DMS114 treated with DMSO at 0.1 percent for 48 hours (cell line): ENCODE data around the gene ABI3.

Source experiments
- DNase-seq: peaks from one replicate; lab custom pipeline; 2025; ENCODE audit not compliant: unreplicated experiment; lab: John Stamatoyannopoulos, UW

The ABI3 gene

DNA sequence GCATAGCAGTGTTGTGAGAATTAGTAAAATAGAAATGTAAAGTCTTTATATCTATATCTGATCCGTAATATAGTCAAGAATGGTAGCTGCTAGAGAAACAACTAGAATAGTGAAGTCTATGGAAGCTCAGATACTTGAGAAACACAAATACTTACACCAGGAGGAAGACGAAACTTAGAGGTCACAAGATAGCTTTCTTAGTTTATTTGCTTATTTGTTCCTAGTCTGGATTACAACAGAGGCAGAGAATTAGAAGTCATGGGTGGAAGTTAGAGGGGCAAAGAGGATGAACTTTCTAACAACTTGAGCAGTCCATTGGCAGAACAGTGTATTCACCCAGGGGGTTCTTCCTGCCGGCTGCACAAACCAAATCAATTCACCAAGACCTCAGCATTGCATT lies 14.0 kb upstream of the ABI3 start:
- no peak for DNase-seq

DNA sequence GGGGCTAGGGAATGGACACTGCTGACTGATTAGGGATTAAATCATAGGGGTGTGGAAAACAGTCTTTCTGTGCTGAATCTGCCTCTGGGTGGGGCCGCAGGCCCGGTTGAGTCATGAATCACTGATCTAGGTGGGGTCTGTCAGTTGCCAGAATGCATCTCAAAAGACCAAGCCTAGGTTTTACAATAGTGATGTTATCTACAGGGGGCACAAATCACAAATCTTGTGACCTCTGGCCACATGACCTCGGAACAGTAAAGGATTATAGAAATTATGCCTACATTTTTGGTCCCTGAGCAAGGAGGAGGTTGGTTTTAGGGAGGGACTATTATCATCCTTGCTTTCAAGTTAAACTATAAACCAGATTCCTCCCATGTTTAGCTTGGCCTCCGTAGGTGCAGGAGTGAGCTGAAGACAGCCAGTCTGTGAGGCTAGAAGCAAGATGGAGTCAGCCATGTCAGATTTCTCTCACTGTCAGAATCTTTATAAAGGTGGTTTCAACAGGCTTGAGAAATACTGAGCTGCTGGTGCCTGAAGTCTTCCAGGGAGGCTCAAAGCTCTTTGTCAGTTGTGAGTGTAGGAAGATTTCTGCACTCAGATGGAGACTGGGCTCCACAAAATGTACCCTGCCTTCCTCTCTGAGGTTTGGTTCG lies 13.0 kb upstream of the ABI3 start:
- no peak for DNase-seq

DNA sequence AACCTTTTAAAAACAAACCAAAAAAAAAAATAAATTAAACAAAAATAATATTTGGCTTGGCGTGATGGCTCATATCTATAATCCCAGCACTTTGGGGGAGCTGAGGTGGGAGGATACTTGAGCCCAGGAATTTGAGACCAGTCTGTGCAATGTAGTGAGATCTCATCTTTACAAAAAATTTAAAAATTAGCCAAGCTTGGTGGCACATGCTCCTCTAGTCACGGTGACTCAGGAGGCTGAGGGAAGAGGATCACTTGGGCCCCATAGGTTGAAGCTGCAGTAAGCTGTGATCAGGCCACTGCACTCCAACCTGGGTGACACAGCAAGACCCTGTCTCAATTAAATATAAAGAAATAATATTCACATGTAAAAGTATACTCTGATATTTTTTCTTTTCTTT lies 12.3 kb upstream of the ABI3 start:
- no peak for DNase-seq

DNA sequence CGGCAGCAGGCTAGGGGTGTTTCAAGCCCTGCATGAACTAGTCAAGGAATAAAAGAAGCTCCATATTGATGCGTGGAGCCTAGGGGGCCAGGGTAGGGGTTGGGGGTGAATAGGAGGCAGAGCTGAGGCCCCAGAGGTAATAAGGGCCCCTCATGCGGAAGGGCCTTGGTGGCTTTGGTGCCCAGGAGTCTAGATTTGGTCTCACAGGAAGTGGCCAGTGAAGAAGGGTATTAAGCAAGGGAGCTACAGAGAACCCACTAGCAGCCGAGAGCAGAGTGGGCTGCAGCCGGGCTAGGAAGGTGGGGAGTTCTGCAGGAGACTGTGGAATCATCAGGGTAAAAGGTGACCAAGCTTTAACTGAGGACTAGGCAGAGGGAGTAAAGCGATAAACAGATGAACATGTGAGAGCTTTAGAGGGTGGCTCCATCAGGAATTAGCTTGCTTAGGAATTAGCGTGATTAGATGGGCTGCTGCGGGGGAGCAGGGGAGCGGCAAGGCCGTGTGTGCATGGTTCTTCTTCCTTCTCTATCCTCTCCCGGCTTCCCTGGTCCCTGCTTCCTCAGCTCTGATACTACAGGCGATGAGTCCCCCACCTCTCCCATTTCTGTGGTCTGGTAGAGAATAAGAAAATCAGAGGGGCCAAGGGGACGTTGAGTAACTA lies 10.0 kb upstream of the ABI3 start:
- DNase-seq: no peak

DNA sequence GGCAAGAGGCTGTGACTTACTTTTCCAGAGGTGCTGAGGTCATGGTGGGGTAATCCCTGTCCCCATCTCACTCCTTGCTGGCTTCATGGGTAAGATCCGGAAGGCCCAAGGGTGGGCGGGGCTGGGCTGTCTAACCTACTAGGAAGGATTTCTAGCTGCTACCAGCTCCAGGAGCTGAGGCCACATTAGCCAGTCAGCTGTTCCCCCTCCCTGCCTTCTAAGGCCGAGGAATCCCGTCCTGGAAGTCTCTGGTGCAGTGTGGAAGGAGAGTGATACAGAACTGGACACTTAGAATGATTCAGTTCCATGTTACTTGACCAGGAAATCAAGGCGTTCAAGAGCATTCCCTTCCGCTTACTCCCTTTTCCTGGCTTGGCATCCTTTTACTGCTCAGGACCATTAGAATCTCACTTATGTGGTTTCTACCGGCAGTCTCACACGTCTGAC lies 9.0 kb upstream of the ABI3 start:
- DNase-seq: no peak

DNA sequence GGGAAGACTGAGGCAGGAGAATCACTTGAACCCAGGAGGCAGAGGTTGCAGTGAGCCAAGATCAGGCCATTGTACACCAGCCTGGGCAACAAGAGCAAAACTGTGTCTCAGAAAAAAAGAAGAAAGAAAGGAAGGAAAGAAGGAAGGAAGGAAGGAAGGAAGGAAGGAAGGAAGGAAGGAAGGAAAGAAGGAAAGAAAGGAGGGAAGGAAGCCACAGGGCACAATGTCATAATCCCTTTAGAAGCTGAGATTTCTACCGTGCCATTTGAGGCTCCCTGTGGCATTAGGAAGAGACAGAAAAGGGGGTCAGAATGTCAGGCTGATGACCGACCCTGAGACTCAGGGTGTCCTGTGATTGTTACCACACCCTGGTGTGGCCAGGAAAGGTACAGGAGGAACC lies 6.7 kb upstream of the ABI3 start:
- DNase-seq: no peak

DNA sequence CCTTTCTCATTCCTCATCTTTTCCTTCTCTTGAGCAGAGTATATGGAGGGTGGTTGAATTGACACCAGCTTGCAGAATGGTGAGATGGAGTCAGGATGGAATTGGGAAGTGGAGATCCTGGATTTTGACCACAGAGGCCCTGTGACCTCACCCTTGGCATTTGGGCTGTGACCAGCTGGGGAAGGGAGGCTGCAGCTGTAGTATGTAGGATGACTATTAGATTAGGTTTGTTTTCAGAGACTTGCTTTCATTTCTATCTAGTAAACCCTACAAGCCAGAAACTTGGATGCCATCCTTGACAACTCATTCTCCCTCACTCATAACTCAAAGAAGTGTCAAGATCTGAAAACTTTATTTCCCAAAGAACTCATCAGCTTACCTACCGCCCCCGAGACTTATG lies 6.0 kb upstream of the ABI3 start:
- DNase-seq: no peak

DNA sequence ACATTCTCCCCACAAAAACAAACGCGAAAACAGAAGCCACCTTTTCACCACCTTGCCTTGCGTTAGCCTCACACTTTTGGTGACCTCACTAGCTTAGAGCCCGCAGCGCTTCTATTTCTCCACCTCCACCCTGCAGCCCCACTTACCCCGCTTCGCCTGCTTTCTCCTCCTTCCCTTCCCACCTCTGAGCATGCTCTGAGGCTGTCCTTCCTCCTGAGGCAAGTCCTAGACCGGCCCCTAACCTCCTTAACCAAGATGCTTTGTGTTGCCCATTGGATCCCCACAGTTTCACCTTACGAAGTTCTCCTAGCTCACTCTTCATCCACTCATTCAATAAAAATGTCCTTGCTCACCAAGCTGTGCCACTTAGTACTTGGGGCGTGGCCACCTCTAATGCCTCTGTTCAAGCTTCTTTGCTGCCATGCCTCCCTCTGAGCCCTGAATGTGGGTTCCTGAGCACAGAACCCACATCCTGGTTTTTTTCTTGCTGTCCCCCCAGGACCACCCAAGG lies 1.4 kb upstream of the ABI3 start:
- DNase-seq: no peak

DNA sequence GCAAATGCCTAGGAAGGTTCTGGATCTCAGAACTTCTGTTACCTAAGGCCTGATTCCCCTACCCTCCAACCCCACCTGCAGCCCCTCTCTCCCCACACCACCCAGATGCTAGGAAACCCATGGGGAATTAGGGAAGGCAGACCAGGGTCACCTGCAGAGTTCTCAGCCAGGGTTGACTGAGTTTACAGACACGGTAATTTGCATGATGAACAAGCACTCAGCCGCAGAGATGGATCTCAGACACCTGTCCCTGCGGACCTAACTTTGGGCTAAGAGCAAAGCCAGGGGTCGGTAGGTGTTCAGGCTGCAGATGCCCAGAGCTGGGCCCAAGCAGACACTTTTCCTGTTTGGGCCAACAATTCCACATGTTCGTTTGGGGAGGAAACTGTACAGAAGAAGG lies 2.9 kb downstream of the ABI3 start:
- DNase-seq: no peak

DNA sequence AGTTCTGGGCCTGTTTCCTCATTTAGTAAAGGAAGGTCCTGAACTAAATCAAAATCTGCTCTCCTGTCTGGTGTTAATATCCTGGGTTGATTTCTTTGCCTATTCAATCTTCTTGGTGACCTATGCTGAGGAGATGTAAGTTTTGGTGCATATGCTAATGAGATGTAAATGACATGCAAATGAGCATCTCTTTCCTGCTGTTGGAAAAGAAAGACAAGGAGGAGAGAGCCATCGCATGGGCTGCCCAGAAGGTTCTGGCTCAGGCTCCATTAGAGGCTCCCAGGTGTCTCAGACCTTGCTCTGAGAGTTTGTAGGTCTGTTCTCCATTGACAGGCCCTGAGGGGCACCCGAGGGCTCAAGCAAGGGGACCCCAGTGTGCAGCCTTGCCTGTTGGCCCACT lies 3.3 kb downstream of the ABI3 start:
- DNase-seq: no peak

DNA sequence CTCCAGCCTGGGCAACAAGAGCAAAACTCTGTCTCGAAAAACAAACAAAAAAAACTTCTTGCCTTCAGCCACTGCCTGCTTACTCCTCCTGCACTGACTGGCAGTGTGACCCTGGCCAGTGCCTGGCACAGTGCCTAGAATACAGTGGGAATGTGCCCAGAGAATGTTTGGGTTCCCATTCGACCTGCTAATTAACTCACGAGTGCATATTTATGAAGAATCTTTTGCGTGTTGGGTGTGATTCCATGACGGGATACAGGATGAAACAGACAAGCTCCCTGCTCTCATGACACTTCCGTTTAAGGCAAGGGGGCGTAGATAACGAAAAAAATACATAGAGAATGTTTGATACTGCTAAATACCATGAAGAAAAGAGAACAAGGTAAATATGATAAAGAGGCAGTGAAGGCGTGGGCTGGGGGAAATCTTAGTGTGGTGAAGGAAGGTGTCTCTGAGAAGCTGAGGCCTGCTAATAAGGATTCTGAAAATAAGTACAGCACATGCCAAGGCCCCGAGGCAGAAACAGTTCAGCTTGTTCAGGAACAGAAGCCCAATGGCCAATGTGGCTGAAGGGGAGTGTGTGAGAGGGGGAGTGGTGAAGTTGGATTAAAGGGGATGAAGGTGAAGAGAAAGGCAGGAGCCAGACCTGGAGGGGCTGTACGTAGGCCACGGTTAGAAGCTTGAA lies 4.3 kb downstream of the ABI3 start:
- DNase-seq: no peak

DNA sequence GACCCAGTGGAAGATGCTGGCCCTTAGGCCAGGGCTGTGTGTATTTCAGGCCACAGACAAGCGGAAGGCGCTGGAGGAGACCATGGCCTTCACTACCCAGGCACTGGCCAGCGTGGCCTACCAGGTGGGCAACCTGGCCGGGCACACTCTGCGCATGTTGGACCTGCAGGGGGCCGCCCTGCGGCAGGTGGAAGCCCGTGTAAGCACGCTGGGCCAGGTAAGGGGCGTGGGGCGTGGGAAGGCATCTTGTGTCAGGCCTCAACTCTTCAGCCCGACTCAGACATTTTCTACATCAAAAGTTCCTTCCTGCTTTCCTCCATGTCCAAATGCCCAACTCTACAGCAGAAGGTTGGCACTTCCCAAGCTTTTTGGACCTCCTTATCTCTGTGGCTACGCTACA lies 6.0 kb downstream of the ABI3 start:
- DNase-seq: no peak

DNA sequence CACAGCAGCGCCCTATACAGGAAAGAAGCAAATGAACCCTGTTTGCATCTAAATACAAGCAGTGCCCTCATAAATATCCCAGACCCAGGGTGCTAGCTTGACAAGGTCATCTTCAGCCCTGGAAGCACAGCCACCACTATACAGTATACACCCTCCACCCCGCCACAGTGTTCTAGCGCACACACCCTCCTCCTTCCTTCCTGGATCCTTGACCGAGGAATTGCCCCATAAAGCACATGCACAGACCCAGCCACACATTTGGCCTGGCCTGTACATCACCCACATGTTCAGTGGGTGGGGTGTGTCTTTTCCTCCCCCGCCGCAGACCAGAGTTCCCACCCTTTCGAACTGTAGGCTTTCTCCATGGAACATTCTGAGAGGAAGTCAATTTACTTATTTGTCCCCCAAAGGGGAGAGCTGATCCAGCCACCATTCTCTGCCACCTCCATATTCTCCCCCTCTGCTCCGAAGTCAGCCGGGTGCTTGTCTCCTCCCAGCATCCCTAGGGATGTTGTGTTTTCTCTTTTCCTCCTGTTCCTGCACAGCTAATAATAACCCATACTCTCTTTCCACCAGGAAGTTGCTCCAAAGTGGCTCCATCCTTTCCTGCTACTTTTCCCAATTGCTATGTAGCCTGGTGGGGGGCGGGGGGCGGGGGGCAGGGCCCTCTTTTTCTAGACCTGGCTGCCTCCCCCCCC lies 6.6 kb downstream of the ABI3 start:
- no peak for DNase-seq

DNA sequence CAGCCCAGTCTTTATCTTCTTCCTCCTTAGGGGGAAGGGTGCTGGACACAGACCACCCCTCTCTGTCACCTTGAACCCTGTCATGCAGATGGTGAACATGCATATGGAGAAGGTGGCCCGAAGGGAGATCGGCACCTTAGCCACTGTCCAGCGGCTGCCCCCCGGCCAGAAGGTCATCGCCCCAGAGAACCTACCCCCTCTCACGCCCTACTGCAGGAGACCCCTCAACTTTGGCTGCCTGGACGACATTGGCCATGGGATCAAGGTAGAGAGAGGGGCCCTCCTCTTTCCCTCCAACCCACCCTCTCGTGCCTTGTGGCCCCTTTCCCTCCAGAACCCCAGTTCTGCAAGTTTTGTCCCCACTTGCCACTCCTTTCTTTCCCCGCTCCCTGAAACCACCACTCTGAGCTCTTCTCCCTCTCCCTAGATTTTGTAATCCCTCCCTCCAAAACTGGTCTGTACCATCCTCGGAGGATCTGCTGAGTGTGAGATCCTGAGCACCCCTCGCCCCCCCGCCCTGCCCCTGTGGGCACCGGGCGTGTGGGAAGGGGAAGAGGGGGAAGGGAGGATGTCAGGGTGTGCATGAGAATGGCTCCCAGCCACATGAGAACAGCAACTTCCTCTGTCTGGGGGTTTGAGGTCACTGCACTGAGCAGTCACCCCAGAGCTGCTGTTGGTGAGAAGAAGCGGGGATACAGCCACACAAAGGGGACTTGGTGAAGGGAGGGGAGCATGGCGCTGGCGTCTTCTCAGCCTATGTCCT lies 7.3 kb downstream of the ABI3 start:
- DNase-seq: no peak

DNA sequence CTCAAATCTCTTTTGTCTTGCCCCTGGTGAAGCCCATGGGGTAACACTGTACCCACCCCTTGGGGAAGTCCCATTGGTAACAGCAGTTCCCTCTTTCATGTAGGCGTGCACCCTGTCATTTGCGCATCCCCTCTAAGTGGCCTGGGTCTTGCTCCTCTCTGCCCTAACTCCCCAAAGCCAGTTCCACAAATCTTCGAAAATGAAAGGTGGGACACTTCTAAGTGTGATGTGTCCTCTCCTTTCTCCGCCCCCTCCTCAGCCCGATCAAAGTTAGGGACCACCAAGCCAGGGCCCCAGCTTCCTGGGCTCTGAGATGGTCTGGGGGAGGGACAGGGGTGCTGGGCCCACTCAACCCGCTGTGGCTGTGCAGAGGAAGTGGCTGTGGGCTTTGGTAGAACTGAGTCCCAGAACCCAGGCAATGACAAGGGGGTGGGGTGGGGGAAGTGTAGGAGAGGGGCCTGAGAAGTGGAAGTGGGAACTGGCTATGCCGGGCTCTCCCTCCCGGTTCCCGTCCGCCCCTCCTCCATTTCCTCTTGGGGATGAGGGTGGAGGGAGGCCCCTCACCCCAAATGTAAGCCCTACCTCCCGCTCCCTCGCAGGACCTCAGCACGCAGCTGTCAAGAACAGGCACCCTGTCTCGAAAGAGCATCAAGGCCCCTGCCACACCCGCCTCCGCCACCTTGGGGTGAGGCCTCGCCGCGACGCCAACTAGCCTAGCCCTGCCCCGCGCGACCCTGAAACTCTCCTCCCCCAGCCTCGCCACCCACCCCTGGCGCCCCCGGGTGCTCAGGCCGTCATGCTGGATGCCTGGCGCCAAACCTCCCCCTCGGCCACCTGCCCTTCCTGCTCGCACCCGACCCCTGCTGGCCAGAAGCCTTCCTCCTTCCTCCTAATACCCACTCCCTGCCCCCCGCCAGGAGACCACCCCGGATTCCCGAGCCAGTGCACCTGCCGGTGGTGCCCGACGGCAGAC lies 8.7 kb downstream of the ABI3 start:
- no peak for DNase-seq

DNA sequence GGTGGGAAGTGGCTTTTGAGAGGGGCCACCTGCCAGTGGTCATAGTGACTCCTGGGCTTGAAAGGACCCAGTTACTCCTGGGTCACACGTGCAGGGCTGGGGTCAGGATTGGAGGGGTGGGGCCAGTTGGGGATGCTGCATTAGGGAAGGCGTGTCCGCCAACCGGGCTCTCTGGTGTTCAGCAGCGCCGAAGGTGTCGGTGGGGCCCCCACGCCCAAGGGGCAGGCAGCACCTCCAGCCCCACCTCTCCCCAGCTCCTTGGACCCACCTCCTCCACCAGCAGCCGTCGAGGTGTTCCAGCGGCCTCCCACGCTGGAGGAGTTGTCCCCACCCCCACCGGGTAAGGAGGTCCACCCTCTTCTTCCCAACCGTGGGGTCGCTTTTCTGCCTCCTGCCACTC lies 9.5 kb downstream of the ABI3 start:
- DNase-seq: no peak

DNA sequence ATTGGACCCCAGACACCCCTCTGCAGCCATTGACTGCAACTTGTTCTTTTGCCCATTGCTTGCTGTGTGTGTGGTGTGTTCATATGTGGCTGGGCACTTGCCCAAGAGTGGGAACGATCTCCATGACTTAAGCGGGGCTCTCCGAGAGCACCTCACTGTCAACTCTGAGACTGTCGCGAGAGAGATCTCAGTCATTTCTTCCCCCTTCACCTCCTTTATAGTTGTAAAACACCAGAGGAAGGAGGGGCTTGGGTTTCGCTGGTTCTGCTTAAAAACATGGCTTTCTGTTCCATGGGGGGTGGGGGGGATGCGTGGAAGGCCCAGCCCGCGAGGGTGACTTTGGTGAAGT lies 12.6 kb downstream of the ABI3 start:
- no peak for DNase-seq

DNA sequence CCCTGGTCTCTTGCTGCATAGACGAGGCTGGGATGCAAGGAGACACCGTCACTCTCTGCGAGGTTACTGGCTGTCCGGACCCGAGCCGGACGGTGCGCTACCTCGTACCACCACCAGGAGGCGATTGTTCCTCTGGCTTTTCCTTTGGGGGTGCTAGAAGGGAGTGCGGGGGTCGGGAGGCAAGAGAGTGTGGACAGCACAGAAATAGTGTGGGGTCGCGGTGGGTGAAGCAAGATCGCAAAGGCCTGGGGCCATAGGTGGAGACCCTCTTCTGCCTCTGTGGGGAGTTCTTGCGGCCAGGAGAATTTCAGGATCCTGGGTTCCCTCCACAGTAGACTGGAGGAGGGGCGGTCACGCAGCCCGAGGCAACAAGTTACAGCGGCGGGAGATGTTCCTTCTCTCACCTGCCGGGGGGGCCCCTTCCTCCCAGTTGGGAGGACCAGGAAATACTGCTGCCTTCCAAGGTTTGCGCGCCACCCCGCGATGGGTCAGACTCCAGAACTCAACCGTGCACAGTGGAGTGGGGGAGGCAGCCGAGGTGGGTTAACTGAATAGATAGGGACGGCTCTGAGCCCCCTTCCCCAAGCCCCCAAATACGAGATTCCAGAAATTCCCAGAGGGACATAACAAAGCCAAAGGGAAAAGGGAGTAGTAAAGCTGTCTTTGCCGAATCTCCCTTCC lies 13.2 kb downstream of the ABI3 start:
- DNase-seq: no peak
